ENCODE measurements around the gene CADPS2.

CADPS2 gene

GRCh38 chr7:122340427-122340826 is 545.8 kb downstream of the CADPS2 start:
- no peak for DNase-seq (ENCODE audit: low read depth, low spot score)
- H3K27ac ChIP-seq: no peak overlapping the region

DNA sequence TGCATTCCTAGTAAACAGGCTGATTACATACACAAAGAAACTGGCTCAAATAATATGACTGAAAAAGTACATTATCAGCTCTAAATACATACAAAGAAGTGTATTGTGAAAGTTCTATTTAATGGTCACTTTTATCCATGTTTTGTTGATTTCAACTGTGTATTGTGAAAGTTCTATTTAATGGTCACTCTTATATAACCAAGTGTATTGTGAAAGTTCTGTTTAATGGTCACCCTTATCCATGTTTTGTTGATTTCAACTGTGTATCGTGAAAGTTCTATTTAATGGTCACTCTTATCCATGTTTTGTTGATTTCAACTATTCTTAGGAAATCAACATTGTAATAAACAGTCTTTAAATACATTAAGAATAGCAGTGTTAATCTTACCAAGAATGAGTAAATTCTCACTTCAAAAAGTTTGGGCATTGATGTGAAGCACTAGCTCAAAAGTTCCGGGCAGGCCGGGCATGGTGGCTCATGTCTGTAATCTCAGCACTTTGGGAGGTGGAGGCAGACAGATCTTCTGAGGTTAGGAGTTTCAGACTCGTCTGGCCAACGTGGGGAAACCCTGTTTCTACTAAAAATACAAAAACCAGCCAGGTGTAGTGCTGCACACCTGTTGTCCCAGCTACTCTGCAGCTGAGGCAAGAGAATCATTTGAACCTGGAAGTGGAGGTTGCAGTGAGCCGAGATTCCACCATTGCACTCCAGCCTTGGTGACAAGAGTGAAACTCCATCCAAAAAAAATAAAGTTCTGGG is 546.9 kb downstream of the CADPS2 start:
- DNase-seq (ENCODE audit: low read depth, low spot score): no peak
- H3K27ac ChIP-seq: no peak overlapping the region

DNA sequence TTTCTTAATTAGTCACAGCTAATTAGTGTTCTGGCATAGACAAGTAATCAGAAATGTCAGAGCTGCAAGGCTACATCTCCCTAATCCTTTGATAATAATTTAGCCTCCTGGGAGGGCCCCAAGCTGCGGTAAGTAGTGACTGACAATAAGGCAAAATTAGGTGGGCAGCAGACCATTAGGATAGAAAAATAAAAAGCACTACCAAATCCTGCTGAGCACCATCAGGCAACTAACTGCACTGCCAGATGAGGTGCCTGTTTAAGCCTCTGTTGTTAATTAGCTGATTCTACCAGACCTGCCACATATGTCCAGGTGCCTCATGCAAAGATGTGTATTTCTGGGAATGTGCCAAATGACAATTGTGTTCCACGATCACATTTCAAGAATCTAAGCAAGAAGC is 549.2 kb downstream of the CADPS2 start:
- no peak for DNase-seq (ENCODE audit: low read depth, low spot score)
- H3K27ac ChIP-seq: no peak overlapping the region

DNA sequence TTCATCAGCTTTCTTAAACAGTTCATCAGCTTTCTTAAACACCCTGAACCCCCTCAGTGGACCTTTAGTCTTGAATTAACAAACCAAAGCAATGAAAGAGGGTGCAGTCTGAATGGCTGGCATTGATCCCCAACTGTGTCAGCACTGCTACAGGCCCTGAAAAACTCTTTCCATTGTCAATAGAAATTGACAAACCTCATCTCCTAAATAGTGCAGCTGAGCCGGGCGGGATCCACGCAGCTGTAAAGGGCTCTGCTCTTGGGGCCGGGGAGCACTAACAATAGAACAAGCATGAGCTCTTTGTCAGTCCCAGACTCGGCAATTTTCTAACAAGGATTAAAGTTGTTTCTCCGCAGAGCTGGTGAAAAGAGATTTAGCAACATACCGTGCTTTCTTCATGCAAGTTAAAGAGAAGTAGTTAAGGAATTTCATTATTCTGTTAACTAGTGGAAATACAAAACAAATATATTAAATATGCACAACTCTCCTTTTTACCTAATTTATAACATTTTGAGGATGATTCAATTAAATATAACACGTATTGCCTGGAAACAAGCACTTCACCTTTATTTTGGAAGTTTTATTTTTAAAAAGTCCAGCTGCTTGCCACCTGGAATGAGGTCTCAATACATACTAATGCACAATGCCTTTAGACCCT is 557.0 kb downstream of the CADPS2 start:
- no peak overlapping the region for H3K27ac ChIP-seq
- no peak for DNase-seq (ENCODE audit: low read depth, low spot score)

DNA sequence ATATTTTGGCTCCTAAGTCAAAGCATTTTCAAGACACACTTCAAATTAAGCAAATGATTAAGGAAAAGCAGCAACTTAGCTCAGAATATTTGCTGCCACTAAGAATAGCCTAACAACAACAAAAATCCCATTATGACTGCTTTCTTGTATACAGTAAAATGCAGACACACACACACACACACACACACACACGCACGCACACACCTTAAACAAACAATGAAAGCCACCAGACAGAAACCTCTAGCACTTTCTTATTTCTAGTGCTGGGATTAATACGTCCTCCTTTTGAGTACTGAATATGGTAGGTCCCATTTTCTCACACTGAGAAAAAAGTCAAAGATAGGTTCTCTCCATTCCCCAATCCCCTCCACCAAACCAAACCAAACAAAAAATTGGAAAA is 558.3 kb downstream of the CADPS2 start:
- H3K27ac ChIP-seq: no peak overlapping the region
- DNase-seq (ENCODE audit: low read depth, low spot score): no peak

GRCh38 chr7:122316467-122317388 is 569.5 kb downstream of the CADPS2 start:
- no peak overlapping the region for H3K27ac ChIP-seq
- DNase-seq (ENCODE audit: low read depth, low spot score): no peak

DNA sequence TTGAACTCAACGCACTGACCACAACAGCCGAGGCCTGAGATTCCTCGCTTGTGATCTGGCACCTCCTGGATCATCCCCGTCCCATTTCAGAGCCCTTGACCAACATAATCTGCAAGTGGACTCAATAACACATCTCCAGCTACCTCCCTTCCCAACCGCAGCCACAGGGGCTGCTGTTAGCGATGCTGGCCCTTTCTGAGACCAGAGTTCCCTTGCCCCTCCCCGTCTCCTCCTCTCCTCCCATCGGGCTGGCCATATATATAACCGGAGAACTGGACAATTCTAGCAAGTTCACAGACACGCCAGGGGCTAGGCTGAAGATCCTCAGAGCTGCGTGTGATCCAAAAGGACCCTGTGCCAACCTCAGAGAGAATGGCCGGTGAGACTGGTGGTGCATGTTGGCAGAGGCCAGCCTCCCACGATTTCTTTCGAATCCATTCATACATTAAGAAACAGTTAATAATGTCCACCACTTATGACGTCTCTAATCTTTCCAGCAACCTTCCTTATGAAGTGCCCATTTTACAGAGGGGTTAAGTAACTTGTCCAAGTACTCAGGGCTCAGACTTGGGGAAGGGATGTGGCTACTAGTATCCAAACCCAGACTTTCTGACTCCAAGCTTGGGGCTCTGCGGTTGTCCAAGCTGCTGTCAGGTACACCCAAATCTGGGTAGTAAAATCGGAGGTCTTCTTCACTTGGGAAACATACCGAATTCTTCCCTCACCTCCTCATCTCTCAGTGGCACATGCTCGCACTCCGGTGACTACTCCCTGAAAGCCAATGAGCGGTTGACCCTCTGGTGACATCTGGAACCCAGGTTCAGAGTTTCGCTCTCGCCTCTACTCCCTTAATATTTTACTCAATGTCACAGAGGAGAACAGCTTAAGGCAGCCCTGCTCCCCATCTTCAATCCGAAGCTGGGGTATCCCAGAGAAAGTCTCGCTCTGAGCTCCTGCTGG is 570.5 kb downstream of the CADPS2 start:
- no peak overlapping the region for H3K27ac ChIP-seq
- DNase-seq (ENCODE audit: low read depth, low spot score): no peak

DNA sequence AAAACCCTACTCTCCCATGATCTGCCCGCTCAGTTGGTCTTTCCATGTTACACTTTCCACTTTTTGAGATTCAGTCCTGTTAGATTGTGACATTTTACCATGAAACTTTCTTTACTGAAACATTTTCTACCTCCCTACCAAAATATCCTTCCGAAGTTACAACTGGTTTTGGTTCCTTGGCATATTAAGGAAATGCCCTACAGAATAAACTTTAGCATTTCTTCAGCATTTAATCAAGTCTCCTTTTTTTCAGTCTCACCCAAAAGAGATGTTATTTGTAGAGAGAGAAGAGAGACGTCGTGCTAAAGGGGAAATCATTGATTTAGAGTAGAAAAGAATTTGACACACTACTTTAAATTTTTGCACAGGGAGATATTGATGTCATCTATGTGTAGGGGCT is 572.0 kb downstream of the CADPS2 start:
- H3K27ac ChIP-seq: no peak overlapping the region
- DNase-seq (ENCODE audit: low read depth, low spot score): no peak

DNA sequence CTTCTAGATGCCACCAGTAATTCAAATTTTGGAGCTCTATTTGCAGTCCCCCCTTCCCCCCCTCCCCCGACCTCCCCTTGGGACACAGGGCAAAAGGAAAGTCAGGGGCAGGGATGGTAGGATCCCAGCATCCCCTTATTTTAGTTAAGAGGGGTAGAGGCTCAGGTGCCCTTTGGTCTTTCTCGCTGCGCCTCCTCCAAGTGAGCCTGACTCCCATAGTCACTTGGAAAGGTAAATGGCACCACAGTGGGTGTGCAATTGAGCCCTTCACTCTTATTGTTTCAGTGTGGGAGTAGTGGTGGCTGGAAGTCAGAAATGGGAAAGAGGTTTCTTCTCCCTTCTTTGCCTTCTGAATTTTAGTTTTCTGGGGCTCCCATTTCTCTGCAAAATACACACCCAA is 573.5 kb downstream of the CADPS2 start:
- DNase-seq (ENCODE audit: low read depth, low spot score): no peak
- no peak overlapping the region for H3K27ac ChIP-seq

DNA sequence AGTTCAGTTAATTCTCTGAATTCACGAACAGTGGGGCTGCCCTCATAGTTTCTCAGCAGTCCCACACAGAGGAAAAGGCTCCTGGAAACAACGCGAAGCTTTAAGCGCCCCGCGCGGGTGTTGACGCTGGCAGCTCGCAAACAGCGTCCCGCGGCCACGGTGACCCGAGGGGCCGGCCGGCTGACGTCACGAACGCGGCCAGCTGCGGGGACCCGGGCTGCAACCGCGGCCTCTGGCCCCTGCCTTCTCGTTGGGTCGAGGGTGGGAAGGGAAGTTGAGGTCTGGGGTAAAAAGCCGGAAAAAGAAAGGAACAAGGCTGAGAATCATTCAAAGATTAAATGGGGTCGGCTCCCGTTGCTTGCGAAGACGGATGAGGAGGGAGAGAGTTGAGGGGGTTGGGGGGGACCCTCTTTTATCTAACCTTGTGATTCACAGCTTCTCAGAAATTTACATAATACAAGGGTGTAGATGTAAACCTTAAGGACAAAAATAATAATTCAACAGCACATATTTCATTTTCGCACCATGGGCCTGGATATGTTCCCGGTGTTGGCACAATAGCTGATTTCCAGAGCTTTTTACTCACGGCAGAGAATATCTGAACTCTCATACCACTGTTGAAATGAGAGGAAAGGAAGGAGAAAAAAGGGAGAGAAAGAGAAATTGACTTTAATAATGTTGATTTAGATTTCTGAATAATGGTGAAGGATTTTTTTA is 574.4 kb downstream of the CADPS2 start:
- no peak for DNase-seq (ENCODE audit: low read depth, low spot score)
- H3K27ac ChIP-seq: no peak overlapping the region

DNA sequence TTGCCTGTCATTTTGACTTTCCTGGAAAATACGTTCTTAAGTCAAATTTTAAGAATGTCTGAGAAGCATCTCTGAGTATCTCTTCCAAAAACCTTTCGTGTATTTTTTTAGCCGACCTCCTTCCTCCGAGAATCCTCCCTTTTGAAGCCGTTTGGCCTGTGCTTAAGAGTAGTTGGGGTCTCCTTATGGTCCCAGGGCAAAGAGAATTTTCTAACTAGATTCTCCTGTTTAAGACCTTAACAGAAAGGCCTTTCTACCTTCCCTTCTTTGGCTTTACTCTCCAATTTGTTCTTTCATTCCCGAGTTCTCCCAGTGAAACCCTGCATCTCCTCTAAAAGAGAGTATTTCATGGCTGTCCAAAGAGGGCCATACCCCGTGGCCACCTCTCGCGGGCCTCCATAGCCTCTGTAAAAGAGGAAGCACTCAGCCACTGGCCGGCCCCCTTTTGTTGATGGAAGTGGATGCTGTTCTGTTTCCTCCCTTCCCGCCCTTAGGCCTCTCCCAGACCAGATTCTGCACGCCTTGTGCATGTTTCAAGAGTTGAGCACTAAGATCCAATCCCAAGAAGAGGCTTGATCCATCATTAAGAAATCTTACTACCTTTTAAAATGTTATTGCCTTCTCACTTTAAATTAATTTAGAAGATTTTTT is 575.1 kb downstream of the CADPS2 start:
- H3K27ac ChIP-seq: no peak overlapping the region
- DNase-seq (ENCODE audit: low read depth, low spot score): no peak

GRCh38 chr7:122310119-122311021 is 575.9 kb downstream of the CADPS2 start:
- DNase-seq (ENCODE audit: low read depth, low spot score): no peak

DNA sequence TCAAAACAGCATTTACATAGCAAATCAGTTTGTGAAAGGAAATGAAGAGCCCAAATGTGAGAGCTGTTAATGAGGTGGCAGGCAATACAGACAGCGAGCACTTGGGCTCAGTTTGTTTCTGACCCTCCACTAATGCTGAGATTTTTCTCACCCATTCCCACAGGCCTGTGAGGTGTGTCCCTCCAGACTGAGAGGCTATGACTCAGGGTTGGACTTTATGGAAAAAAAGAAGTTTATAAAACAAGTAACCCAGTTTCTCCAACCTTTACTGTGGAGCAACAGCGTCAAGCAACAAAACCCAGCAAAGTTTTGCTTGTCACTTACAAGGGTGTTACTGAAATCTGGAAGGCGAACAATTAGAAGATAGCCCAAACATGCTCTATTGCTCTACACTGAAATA is 576.8 kb downstream of the CADPS2 start:
- no peak overlapping the region for H3K27ac ChIP-seq
- DNase-seq (ENCODE audit: low read depth, low spot score): no peak

More at GRCh38 chr7:122310119-122311021, 575.9 kb downstream of the CADPS2 start:
- no peak overlapping the region for H3K27ac ChIP-seq

DNA sequence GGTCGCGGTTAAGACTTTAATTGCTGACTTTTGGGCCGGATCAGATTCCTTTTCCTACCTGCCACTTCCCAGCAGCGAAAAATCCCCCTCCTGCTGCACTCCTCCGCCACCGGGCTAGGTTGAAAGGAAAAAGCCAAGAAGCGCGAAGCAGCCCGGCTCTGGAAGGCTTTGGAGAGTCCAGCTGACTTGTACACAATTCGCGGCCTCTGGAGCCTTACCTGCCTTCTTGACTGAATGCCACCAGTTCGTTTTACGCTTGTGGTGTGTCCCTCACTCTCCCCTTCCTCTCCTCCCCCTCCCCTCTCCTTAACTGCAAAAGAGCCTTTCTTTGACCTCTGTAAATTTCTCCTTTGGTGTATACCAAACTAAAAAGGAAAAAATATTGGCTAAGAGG is 579.0 kb downstream of the CADPS2 start:
- no peak for DNase-seq (ENCODE audit: low read depth, low spot score)
- H3K27ac ChIP-seq: no peak overlapping the region

DNA sequence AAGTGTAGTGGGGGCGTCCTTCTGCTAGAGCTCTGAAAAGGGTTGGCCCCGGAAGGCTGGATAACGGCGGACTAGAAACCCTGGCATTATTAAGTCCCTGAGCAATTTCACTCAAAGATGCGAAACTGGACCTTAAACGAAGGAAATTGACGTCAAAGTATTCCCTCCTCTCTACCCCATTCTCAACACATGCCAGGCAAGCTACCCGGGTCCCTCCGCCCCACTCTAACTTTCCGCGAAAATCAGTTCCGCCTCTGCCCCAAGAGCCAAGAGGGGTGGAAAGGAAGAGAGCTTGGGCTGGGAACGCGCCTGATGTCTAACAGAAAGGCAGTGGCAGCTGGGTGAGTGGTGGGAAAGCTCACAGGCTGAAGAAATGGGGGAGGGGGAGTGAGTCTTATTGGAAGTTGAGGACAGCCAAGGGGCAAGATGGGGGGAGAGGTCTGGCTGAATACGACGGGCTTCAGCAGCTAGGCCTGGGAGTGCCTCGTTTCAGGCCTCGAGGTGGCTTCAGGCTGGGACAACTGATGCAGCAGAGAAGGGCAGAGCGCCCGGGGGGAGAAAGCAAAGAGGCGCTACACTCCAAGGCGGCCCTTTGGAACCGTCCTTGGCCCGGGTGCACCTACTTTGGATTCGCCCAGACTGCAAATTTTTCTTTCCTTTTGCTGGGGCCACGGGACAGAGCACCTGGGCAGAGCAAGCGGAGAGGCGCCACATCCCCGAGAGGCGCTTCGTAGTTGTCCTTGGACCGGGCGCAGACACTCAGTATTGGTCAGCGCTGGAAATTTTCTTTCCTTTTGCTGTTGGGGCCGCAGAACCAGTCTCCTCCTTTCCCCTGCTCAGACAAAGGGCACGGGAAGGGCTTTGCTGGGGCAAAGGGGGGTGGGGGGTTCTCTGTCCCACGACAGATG is 579.7 kb downstream of the CADPS2 start:
- DNase-seq (ENCODE audit: low read depth, low spot score): no peak
- no peak overlapping the region for H3K27ac ChIP-seq

DNA sequence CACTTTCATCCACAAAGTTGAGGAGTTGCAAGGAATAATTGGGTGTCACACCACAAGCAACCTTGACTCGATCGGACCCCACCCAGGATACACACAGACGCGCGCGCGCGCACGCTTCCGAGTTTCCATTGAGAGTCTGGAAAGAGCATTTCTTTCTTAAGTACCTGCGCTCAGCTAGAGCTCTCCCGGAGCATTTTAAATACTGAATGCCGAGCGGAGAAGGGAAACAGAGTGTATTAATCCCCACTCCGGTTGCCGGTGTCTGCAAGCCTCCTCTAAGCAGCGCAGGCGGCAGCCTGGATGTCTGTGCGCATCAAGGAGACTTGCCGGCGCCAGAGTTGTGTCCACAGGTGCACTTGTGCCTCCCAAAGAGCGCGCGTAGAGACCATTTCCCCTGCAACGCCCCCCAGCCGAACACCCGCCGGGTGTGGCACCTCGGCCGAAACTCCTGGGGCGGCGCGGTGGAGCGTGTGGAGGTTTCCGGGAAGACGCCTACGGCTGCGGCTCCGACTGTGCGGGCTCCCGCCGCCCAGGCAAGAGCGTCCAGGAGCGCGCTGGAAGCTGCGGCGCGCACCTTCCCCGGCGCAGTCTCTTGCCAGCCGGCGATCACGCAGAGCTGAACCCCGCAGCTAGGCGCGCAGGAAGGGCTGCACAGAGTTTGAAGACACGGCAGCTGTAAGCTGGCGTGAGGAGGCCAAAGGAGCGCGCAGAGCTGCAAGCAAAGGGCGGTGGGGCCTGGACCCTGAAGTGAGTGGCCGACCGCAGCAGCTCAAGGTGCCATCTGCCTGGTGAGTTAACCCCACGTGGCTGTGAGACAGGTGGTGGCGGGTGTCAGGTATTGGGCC is 580.6 kb downstream of the CADPS2 start:
- no peak overlapping the region for H3K27ac ChIP-seq
- no peak for DNase-seq (ENCODE audit: low read depth, low spot score)
